ENCODE data around the gene FOXO1.

The FOXO1 gene

DNA sequence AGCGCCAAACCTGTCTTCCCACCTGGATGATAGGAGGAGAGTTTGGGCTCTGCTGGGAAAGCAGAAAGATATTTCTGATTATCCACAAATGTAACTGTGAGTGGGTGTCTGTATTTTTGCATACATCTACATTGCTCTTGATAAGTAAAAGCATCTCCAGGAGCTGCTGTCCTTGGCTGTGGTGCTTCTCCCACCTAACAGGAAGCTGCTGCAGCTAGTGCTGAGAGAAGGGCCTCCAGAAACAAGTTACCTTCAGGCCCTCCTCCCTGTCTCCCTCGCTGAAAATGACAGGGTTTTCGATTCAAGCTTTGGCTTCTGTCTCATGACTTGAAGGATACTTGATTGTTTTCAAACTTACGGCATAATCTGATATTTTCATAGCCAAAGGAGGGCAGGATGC is 90.1 kb downstream of the FOXO1 start:
- DNase-seq (ENCODE audit: low spot score): peak; percentile 22

DNA sequence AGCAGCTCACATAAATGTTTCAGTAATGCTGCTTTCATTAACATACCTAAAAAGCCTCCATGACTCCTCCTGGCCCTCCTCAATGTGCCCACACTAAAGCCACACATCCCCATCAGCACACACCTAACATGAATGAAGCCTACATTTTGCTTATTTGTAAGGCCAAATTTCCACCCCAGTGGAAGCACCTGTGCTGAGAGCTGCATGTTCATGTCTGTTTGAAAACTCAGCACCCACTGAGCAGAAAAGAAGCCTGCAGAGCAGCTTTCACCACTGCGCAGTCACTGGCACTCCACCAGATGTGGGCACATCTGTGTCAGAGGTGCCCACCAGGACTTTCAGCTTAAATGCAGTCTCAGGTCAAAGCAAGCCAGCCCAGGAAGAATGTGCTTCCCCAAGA is 93.5 kb downstream of the FOXO1 start:
- DNase-seq (ENCODE audit: low spot score): no peak

DNA sequence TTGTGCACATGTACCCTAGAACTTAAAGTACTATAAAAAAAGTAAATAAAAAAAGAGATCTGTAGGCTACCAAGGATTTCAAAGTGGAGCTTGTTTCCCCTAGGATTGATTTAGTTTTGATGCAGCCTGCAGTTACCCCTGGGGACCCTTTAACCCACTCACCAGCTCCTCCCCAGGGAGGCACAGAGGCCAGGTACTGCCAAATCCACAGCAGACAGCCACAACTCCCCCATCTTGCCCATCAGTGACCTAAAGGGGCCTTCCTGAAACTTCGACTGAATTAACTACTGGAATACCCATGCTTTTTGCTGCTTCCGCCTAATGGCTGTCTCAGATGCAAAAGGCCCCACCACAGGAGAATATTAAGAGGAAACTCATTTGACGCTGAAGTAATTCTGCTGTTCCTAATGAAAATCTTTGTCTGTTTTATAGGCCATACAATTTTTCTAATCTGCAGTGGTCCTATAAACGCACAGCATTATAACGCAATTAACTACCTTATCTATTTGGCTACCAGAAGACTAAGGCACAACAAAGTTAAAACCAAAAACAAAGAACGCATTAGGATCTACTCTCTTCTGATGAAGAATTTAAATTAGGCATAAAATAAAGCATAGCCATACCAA is 95.0 kb downstream of the FOXO1 start:
- no peak for DNase-seq (ENCODE audit: low spot score)

DNA sequence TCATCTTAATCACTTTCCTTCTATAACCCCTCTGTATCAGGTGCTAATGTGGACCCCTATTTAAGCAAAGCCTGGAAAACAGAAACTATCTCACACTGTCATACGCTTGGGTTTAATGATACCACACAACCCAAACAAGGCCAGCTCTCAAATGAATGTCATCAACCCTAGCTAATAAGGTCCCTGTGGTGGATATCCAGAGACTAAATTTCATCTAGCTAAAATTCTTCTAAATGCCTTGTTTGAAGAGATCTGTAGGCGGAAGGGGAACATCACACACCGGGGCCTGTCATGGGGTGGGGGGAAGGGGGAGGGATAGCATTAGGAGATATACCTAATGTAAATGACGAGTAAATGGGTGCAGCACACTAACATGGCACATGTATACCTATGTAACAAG is 95.5 kb downstream of the FOXO1 start:
- no peak for DNase-seq (ENCODE audit: low spot score)

DNA sequence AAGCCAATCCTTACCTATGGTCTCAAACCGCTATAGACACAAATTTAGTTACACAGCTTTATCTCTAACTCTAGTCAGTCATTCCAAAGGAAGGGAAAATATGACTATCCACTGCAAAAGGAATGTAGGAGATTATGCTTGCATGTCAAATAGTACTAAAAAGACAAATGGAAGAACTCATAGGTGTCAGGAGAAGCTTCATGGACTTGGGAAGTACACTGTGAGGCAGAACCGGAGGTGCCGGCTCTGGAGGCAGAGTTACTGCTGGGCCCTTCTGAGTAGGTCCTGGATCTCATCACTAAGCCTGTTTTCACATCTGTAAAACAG is 97.5 kb downstream of the FOXO1 start:
- no peak for DNase-seq (ENCODE audit: low spot score)

DNA sequence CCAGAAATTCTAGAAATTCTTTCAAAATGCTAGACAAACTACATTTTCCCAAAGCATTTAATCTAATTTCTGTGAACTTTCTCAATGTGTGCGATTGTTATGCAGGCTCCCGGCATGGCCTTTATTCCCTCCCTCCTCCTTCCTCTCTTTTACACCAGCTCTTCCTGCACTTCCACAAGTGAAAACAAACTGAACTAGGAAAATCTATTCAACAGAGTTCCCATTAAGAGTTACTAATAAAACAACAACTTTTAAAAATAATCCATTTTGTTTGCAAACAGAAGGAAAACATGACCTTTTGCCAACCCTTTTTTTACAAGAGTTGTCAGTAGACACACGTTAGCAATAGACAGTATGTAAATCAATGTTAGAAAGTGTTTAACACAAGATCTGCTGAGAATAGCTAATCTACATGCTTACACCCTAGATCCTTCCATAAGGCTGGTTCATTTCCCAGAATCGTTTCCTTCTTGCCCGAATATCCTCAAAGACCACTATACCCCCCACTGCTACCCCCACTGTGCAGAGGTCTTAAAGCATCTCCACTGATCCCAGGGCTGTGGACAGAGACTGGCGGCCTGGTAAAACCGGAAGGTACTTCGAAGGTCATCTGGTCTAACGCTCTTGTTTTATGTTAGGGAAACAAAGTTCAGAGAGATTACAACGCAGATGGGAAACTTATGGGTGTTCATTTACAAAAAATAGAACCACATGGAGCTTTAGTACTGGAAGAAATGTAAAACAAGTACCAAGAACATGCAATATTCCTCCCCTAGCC is 98.0 kb downstream of the FOXO1 start:
- no peak for DNase-seq (ENCODE audit: low spot score)

DNA sequence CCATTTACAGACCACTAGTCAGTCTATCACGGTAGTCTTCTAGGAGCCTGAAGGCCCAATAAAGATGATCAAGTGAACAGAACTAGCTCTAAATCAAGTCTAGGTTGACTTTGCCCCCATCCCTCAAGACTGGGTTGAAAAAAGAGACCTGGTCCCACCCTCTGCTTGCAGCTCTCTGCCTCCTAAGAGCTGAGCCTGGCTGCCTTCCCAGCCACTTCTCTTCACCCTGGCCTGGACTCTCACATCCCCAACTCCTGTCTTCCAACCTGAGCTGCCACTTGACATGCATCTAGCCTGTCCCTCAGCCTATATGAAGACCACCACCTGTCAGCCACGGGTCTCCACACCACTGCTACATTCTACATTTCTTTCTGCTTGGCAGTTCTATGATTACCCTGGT is 99.6 kb downstream of the FOXO1 start:
- DNase-seq (ENCODE audit: low spot score): no peak

DNA sequence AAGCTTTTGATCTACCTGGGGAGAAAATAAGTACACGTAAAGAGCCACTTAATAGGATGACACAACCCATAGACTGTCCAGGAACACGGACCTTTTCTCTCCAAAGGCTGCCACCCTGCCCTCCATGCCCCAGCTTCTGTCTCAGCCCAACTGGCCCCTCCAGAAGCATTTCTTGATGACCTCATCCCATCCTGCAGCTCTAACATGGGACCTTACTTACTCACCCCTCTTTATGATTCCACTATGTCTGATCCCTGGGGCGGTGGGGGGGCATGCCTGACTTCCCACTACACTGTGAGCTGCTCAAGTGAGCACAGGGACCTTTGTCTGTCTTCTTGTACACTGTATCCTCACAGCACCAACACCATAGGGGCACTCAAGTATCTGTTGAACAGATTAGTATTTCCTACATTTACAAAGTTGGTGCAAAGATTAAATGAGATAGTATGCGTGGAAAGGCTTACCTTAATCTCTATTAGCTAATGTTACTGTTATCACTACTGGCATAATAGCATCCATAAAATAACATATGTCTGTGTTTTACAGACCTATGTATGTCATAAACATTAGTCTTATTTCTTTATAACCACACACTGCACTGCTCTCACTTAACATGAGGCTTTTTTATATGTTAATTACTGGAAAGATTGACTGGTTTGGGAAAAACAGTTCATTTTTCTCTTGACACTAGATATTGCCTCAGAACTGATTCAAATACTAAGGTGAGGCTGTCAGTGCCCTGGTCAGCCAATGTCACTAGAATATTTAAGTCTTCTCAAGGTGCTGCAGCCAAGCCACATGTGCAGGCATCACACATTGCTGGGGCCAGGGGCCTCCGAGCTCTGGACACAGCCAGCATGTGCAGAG is 100.9 kb downstream of the FOXO1 start:
- DNase-seq (ENCODE audit: low spot score): no peak

DNA sequence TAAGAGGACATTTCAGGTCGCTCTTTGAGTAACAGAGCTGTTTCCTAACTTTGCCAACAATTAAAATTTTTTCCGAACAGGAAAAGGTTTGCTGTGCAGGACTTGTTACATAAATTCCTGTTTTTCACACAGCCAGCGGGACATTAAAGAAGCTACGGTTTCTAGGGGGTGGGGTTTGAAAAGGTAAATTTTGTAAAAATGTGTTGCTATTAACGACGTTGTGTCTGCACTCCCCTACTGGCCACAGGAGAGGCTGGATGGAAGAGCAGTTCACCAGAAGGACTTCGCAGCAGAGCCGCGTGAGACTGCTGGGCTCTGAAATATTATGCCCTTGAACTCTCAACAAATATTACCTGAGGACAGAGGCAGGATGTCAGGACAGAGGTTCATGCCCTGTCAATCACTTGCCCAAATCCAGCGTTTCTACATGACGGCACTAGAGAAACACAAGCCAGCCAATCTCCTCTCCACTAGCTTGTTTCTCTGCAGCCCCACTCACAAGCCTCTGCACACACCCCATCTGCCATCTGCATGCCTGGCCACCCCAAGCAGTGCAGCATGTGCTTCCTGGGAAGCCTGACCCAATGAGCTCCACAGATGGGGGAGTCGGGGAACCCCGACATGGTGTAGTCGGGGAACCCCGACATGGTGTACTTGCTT is 102.0 kb downstream of the FOXO1 start:
- no peak for DNase-seq (ENCODE audit: low spot score)

DNA sequence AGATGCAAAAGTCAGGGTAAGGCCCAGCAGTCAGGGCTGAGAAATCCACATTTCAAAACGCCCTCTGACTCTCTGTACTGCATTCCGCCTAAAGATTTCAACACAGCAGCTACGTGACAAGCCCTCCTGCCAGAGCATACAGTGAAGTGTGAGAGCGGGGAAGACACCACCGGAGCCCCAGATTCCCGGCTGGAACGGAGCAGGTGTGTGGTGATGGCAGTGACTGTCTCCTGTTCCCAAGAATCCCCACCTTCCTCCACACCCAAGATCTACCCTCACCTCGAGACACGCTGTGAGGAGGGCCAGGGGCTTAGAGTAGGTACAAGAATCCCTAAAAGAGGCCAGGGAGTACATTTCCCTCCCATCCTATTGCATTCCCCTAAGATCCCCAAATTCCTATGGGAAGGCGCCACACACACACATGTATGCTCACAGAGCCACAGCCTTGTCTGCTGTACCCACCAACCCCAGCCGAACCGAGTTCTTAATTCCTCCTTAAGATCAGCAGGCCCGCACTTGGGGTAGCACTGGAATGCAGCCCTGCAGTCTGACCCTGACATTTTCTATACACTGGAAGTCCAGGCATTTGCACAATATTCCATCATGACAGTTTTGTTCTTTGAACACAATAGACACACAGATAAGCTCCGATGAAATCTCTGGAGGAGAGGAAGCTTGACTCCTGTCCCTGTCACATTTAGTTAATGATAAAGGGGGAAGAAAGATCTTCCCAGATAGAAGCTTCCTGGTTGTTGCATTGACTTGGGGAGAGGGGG is 102.9 kb downstream of the FOXO1 start:
- DNase-seq (ENCODE audit: low spot score): no peak

DNA sequence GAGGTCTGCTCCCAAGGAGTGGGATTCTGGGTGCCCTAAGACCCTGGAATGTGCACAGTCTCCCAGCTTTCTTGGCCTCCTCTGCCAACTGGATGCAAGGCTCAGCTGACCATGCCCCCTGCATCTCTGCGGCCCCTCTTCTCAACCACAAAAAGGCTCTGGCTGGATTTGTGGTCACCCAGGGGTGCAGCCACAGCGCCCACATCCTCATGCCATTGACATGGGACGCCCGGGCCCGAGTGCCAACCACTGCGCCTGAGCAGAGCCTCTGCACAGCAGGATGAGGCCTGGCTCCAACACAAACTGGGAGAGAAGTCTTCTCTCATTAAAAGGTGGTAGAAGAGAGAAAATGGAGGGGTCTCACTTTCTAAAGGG is 103.5 kb downstream of the FOXO1 start:
- no peak for DNase-seq (ENCODE audit: low spot score)

DNA sequence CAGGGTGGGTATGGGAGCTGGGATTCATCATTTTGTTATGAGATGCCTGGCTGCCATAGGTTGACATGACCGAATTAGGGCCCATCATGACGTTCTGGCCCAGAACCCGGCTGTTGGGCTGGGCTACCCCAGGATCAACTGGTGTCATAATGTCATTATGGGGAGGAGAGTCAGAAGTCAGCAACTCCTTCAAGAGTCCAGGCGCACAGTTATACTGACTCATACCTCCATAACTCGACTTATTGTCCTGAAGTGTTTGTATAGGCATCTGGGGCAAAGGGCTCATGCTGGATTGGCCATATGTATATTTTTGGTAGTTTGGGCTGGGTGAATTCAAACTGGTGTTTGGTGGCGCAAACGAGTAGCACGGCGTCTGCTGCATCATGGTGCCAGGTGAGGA is 106.5 kb downstream of the FOXO1 start:
- DNase-seq (ENCODE audit: low spot score): no peak

DNA sequence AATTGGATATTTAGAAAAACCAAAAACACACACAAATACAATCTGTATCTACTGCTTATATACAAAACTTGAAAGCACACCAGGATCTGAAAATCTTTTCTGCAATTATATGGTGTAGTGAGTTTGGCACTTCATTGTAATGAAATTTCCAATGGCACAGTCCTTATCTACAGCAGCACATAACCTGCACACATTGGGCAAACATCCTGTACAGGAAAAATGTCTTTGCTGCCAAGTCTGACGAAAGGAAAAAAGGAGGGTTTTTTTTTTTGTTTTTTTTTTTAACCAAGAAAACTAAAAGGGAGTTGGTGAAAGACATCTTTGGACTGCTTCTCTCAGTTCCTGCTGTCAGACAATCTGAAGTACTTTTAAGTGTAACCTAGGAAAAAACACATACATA is 107.8 kb downstream of the FOXO1 start:
- no peak for DNase-seq (ENCODE audit: low spot score)

DNA sequence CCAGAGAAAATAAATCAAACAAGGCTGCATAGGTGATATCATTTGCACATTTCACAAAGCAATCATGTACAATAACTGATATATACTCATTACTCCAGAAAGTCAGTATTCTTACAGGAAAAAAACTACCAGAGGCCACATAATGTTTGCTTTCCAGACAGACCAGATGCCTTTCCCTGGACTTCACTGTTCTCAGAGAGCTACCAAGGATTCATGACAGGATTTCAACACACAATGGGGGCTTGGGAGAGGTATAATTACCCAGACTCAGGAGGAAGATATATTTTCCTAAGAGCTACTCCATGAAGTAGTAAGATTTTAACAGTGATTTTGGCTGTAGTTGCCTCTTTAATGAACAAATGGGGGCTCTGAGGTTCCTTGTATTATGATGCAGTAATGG is 110.0 kb downstream of the FOXO1 start:
- DNase-seq (ENCODE audit: low spot score): no peak

DNA sequence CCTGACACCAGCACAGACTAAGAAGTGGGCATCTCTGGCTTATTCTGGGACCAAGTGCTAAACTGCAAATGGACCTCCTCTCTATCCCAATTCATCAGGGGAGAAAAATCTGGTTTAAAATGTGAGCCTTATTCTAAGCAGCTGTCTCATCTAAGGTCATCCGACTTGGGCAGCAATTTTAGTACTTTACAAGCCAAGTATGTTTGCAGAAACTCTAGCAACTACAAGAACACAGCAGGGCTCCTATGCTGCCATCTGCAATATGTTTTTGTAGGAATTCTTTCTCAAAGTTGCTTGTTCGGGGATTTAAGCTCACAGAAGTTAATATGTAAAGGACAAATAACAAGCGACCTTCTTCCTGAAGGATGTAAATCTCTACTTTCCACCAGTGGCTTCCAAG is 113.1 kb downstream of the FOXO1 start:
- no peak for DNase-seq (ENCODE audit: low spot score)

DNA sequence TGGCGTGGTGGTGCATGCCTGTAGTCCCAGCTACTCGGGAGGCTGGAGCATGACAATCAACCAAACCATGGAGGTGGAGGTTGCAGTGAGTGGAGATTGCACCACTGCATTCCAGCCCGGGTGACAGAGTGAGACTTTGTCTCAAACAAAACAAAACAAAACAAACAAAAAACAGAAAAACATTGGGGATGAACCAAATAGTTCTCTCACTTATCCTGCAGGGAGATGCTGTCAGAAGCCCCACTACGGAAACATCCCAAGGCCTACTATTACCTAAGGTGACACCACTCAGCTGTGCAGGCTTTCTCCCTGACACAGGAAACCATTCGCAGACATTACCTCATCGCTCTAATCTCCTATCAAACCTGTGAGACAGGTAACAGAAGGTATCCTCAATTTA is 113.5 kb downstream of the FOXO1 start:
- DNase-seq (ENCODE audit: low spot score): no peak

DNA sequence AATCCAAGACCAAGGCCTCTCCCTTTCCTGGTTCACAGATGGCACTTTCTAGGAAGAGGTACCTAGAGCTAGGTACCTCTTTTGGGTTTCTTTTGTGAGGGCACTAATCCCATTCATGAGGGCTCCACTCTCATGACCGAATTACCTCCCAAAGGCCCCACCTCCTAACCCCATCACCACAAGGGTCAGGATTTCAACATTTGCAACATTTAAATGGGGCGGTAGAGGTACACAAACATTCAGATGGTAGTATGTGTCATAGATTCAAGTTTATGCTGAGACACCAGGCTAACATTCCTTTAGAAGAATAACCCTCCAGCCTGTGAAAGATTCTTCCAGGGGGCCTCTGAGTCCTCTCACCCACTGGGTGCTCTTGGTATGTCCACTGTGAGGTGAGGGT is 116.3 kb downstream of the FOXO1 start:
- no peak for DNase-seq (ENCODE audit: low spot score)

DNA sequence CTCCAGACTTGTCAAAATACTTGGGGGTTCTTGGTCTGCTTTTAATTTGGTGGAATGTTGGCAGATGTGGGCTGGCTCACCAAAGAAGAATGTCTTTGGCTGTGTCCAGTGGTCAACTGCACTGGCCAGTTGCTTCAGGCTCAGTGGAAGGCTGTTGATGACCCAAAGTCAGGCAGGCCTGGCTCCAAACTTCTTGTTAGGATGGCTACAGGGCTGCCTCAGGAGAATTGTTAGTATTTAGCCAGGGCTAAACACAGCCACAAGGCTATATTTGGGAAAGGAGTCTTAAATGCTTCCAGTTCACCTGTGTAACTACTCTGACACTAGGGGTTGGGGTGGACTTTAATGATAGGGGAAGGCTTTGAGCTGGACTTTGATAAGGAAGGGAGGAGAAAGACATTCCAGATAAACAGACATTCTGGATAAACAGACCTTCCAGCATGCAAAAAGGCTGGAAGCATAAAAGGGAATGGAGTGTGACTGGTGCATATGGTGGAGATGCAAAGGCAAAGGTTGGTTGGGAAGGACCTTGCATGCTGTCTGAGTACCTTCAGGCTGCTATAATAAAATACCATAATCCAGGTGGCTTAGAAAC is 116.8 kb downstream of the FOXO1 start:
- no peak for DNase-seq (ENCODE audit: low spot score)

DNA sequence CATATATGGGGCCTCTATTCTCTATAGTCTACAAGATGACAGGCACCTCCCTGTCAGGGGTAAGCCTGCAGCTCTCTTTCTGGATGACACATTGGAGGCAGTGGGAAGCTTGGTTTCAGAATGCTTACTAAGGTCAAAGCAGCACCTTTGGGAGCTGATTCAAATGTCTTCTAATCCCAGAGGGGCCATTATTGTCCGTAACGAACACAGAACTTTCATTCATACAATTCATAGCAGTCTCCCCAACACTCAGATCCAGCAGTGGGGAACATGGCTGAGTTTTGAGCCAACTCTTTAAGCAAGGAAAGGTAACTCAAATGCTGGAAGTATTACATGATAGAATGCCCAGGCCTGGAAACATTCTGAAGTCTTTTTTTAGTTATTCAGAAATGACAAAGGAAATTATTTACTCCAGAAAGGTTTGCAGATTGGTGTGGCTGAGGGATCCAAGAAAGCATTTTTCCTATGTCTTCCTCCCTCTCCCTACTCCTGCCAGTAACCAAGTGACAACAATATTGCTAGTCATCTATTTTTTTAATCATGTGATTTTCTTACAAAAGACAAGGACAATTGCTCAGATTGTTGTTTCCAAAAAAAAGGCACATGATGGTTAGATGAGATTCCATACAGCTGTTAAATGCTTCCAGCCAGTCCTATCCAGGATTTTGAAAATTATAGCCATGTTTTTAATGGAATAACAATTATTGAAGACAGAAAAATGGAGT is 118.7 kb downstream of the FOXO1 start:
- no peak for DNase-seq (ENCODE audit: low spot score)

DNA sequence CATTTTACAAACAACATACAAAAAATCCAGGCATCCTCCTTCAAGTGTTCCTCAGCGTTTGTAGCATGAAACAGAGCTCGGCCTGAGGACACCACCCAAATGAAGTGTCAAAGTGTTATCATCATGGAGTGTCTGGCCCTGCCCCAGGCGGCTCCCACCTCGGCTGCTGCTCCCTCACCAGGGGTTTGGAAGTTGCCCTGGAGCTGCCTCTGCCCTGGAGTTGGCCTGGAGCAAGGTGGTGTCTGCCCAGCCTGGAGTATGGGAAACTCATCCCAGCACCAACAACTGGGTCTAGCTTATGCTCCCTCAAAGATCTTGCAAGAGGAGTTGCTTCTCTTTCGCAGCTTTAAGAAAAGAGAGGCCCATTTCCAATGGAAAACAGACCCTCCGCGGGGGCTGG is 120.4 kb downstream of the FOXO1 start:
- DNase-seq (ENCODE audit: low spot score): no peak

All from CD4-positive, alpha-beta T cell treated with Interleukin-6 at 100 ng/mL for 8 hours (primary cell).